DND-41 (cell line): ENCODE measurements around the gene NSMF.

ENCODE experiments used
- CTCF ChIP-seq: IDR thresholded peaks from 2 replicates; pipeline ENCODE4 v1.5.1; 2012; ENCODE audit warnings: borderline replicate concordance, low read length, moderate library complexity, mild to moderate bottlenecking; ENCODE audit not compliant: poor library complexity, severe bottlenecking; ENCODE audit errors: extremely low read depth
- EZH2 ChIP-seq: IDR thresholded peaks from 3 replicates; pipeline ENCODE4 v1.6.1; 2012; ENCODE audit warnings: borderline replicate concordance, low read depth, mild to moderate bottlenecking, moderate library complexity, low read length, inconsistent platforms; ENCODE audit not compliant: severe bottlenecking

GRCh38 chr9:137465720-137466388, 6.7 kb upstream of the NSMF start:
- TF ChIP-seq CTCF (no peak), EZH2 (no peak)
